Neural cell (in vitro differentiated cells): ENCODE results near the gene TECPR2. TPM values are rescaled to one million over a fixed set of nuclear protein-coding genes. Genes with fewer than 3 reads are reported as not detected.

Experiments used
- H2AFZ ChIP-seq: fragments of 200-600, 300-800 bp; sonication (generic), shearing (Covaris generic); 2 replicates; pipeline ENCODE4 v1.6.0; 2014; ENCODE audit warnings: low read depth, mild to moderate bottlenecking, antibody characterized with exemption, low read length, moderate library complexity
- H3F3A ChIP-seq: fragments of 200-600 bp; shearing (Covaris generic); 2 replicates; pipeline ENCODE4 v1.6.1; 2016; ENCODE audit warnings: mild to moderate bottlenecking, moderate library complexity, mixed read lengths, antibody characterized with exemption, low read length; ENCODE audit not compliant: insufficient read depth, poor library complexity, severe bottlenecking
- H3K27ac ChIP-seq: fragments of 200-600, 300-800 bp; sonication (generic), shearing (Covaris generic); 2 replicates; pipeline ENCODE4 v1.5.1; 2014; ENCODE audit warnings: mild to moderate bottlenecking, low read length, moderate library complexity
- H3K27me3 ChIP-seq: fragments of 300-800, 200-600 bp; sonication (generic), shearing (Covaris generic); 2 replicates; pipeline ENCODE4 v1.6.0; 2014; ENCODE audit warnings: mild to moderate bottlenecking, low read depth, low read length, moderate library complexity; ENCODE audit not compliant: insufficient read depth
- H3K36me3 ChIP-seq: fragments of 300-800, 200-600 bp; sonication (generic), shearing (Covaris generic); 2 replicates; pipeline ENCODE4 v1.5.1; 2014; ENCODE audit warnings: mild to moderate bottlenecking, antibody characterized with exemption, low read length, moderate library complexity; ENCODE audit not compliant: insufficient read depth
- H3K4me2 ChIP-seq: fragments of 300-800, 200-600 bp; sonication (generic), shearing (Covaris generic); 2 replicates; pipeline ENCODE4 v1.6.0; 2014; ENCODE audit warnings: mild to moderate bottlenecking, low read length
- H3K4me3 ChIP-seq: fragments of 300-800, 200-600 bp; sonication (generic), shearing (Covaris generic); 2 replicates; pipeline ENCODE4 v1.5.1; 2014; ENCODE audit warnings: mild to moderate bottlenecking, low read length, moderate library complexity
- H3K79me2 ChIP-seq: fragments of 200-600 bp; shearing (Covaris generic); replicated peaks from 2 replicates; pipeline ENCODE4 v1.6.0; 2014; ENCODE audit warnings: mild to moderate bottlenecking, low read length, moderate library complexity; ENCODE audit not compliant: insufficient read depth
- H3K9ac ChIP-seq: fragments of 300-800, 200-600 bp; sonication (generic), shearing (Covaris generic); 2 replicates; pipeline ENCODE4 v1.6.1; 2016; ENCODE audit warnings: mild to moderate bottlenecking, low read length, mixed read lengths
- H3K9me2 ChIP-seq: fragments of 200-600 bp; shearing (Covaris generic); 2 replicates; pipeline ENCODE4 v1.6.1; 2016; ENCODE audit warnings: mild to moderate bottlenecking, low read length, mixed read lengths; ENCODE audit not compliant: insufficient read depth
- H3K9me3 ChIP-seq: fragments of 200-600, 300-800 bp; sonication (generic), shearing (Covaris generic); 2 replicates; pipeline ENCODE4 v1.6.1; 2016; ENCODE audit warnings: mild to moderate bottlenecking, mixed run types, low read length, moderate library complexity, mixed read lengths
- H4K20me1 ChIP-seq: fragments of 200-600 bp; shearing (Covaris generic); 2 replicates; pipeline ENCODE4 v1.6.1; 2016; ENCODE audit warnings: mild to moderate bottlenecking, mixed run types; ENCODE audit not compliant: insufficient read depth
- EP300 ChIP-seq: fragments of 450-650 bp; conservative IDR thresholded peaks from 2 replicates; pipeline ENCODE4 v1.6.1; 2014; ENCODE audit warnings: antibody characterized with exemption, mild to moderate bottlenecking, moderate library complexity; ENCODE audit not compliant: poor library complexity, severe bottlenecking
- EZH2 ChIP-seq: fragments of 200-600, 300-800 bp; shearing (Covaris generic), sonication (generic); IDR thresholded peaks from 2 replicates; pipeline ENCODE4 v1.6.1; 2014; ENCODE audit warnings: antibody characterized with exemption, low read length, borderline replicate concordance, mild to moderate bottlenecking; ENCODE audit not compliant: insufficient read depth, poor library complexity, severe bottlenecking
- MXI1 ChIP-seq: fragments of 450-650 bp; conservative IDR thresholded peaks from 2 replicates; pipeline ENCODE4 v1.6.1; 2014; ENCODE audit warnings: antibody characterized with exemption, mild to moderate bottlenecking; ENCODE audit not compliant: poor library complexity, severe bottlenecking
- POLR2AphosphoS5 ChIP-seq: IDR thresholded peaks from 2 replicates; pipeline ENCODE4 v1.6.1; 2012
- RAD21 ChIP-seq: fragments of 450-650 bp; conservative IDR thresholded peaks from 2 replicates; pipeline ENCODE4 v1.6.1; 2014; ENCODE audit warnings: antibody characterized with exemption, mild to moderate bottlenecking, moderate library complexity
- REST ChIP-seq: IDR thresholded peaks from 2 replicates; pipeline ENCODE4 v1.6.1; 2012; ENCODE audit warnings: borderline replicate concordance
- SMC3 ChIP-seq: fragments of 450-650 bp; conservative IDR thresholded peaks from 2 replicates; pipeline ENCODE4 v1.6.1; 2014; ENCODE audit warnings: antibody characterized with exemption, mild to moderate bottlenecking, moderate library complexity; ENCODE audit not compliant: poor library complexity
- TAF1 ChIP-seq: IDR thresholded peaks from 2 replicates; pipeline ENCODE4 v1.6.1; 2012; ENCODE audit warnings: low read depth
- polyA plus RNA-seq: library from polyadenylated mRNA; depleted of rRNA; stranded (reverse); fragments of >200 nt; gene quantifications from 2 replicates; pipeline ENCODE4 v1.2.3, GENCODE V29; 2014
- TF ChIP-seq, protein P1 (sequence below): fragments of 450-650 bp; IDR thresholded peaks from 2 replicates; pipeline ENCODE4 v1.5.1; 2014; ENCODE audit warnings: antibody characterized with exemption, mild to moderate bottlenecking, moderate library complexity; ENCODE audit not compliant: poor library complexity, severe bottlenecking

TECPR2 gene
- polyA plus RNA-seq, 1 donor from 2014 or later, result 7.0 TPM

- H3K36me3 ChIP-seq, result no peaks in the 10 kb centered on the region
- H3K9me3 ChIP-seq, result no peaks in the 10 kb centered on the region
- no peak for TF ChIP-seq MXI1
- TF ChIP-seq EP300, result no peak
- TF ChIP-seq REST, result no peak
- TF ChIP-seq EZH2, result no peak
- TF ChIP-seq RAD21, result no peak
- TF ChIP-seq SMC3, result no peak
- TF ChIP-seq TAF1, result no peak
- TF ChIP-seq, protein P1, sequence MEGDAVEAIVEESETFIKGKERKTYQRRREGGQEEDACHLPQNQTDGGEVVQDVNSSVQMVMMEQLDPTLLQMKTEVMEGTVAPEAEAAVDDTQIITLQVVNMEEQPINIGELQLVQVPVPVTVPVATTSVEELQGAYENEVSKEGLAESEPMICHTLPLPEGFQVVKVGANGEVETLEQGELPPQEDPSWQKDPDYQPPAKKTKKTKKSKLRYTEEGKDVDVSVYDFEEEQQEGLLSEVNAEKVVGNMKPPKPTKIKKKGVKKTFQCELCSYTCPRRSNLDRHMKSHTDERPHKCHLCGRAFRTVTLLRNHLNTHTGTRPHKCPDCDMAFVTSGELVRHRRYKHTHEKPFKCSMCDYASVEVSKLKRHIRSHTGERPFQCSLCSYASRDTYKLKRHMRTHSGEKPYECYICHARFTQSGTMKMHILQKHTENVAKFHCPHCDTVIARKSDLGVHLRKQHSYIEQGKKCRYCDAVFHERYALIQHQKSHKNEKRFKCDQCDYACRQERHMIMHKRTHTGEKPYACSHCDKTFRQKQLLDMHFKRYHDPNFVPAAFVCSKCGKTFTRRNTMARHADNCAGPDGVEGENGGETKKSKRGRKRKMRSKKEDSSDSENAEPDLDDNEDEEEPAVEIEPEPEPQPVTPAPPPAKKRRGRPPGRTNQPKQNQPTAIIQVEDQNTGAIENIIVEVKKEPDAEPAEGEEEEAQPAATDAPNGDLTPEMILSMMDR, result no peak
- no peak for TF ChIP-seq POLR2AphosphoS5
- H3K4me3 ChIP-seq, result no peak overlapping the region
- no peak overlapping the region for H3K4me2 ChIP-seq
- H3K9ac ChIP-seq, result no peak overlapping the region
- no peaks in the 10 kb centered on the region for H3K27me3 ChIP-seq
- H4K20me1 ChIP-seq, result no peaks in the 10 kb centered on the region
- no peak overlapping the region for H3K27ac ChIP-seq
- no peaks in the 10 kb centered on the region for H3F3A ChIP-seq
- H2AFZ ChIP-seq, result no peak overlapping the region
- H3K79me2 ChIP-seq, result no peaks in the 10 kb centered on the region
- H3K9me2 ChIP-seq, result no peaks in the 10 kb centered on the region
These were observed 55.6 kb downstream of the TECPR2 start for GRCh38 chr14:102418169-102418852.

DNA sequence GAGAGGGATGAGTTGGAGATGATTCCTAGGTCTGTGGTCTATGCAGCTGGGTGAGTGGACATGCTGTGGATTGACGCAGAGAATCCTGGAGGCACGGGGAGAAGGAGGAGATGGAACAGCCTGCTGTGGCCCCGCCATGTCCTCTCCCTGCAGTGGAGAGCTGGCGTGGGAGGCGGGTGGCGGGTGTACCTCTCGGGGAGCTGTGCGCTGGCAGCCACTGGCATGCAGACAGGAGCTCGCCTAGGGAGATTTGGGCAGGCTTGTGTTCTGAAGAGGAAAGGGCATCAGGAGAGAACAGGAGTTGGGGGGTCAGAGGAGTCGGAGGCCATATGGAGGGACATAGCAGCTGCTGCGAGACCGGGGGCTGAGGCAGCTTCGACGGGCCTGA, 56.1 kb downstream of the TECPR2 start:
- Histone ChIP-seq H3K27ac (no peak overlapping the region), H4K20me1 (no peaks in the 10 kb centered on the region), H2AFZ (no peak overlapping the region), H3K4me2 (no peak overlapping the region), H3K36me3 (no peaks in the 10 kb centered on the region), H3K4me3 (no peak overlapping the region), H3K79me2 (no peaks in the 10 kb centered on the region), H3K9ac (no peak overlapping the region), H3K9me2 (no peaks in the 10 kb centered on the region), H3K27me3 (no peaks in the 10 kb centered on the region), H3K9me3 (no peaks in the 10 kb centered on the region), H3F3A (no peaks in the 10 kb centered on the region)
- TF ChIP-seq SMC3, result no peak
- TF ChIP-seq EZH2, result no peak
- no peak for TF ChIP-seq EP300
- TF ChIP-seq RAD21, result no peak
- no peak for TF ChIP-seq REST
- TF ChIP-seq, protein P1, result no peak
- no peak for TF ChIP-seq TAF1
- TF ChIP-seq POLR2AphosphoS5, result no peak
- TF ChIP-seq MXI1, result no peak
